B cell (primary cell): Measurements from ENCODE around the gene MRPL4. TPM values are rescaled to one million over a fixed set of nuclear protein-coding genes. Genes with fewer than 3 reads are reported as not detected.

Experiments used
- ATAC-seq: fragments of 200-7000 bp; cut with Tn5 transposase; one replicate; pipeline ENCODE4 v1.10.0; 2021; ENCODE audit warnings: low read depth, mild to moderate bottlenecking, moderate number of reproducible peaks, moderate library complexity
- CTCF ChIA-PET: fragments of 350-600 bp; sonication (Branson Sonifier 250); formaldehyde crosslinking; loops from one replicate; lab custom pipeline; 2021; ENCODE audit warnings: antibody characterized with exemption, inconsistent platforms; lab: Charles Lee
- POLR2A ChIA-PET: fragments of 350-600 bp; sonication (Branson Sonifier 250); formaldehyde crosslinking; loops from one replicate; lab custom pipeline; 2021; ENCODE audit warnings: antibody characterized with exemption; lab: Charles Lee
- DNase-seq: peaks from one replicate; pipeline ENCODE4 v3.0.0; 2013
- H2AFZ ChIP-seq: 2 replicates; pipeline ENCODE4 v1.6.1; 2012; ENCODE audit warnings: mild to moderate bottlenecking, low read depth, low read length; ENCODE audit not compliant: insufficient read depth, poor library complexity, severe bottlenecking
- H3K27ac ChIP-seq, 2 donors: 1 replicate in 1 of 2; 2 replicates in 1 of 2; pipeline ENCODE4 v1.5.1; 2012 to 2013; ENCODE audit warnings: low read length in 2 of 2, mild to moderate bottlenecking in 2 of 2, moderate library complexity in 1 of 2
- H3K27me3 ChIP-seq, 4 experiments: fragments of 200-600 bp in 1 of 4; sonication (generic) in 1 of 4; replicated peaks in 1 of 4; 1 replicate in 2 of 4; 2 replicates in 2 of 4; pipeline versions ENCODE4 v1.6.1 to v1.7.0; 2013 to 2016; ENCODE audit warnings: low read length in 3 of 4, mild to moderate bottlenecking in 2 of 4, mixed read lengths in 1 of 4, moderate library complexity in 1 of 4; ENCODE audit not compliant: insufficient read depth in 4 of 4, control insufficient read depth in 3 of 4; ENCODE audit errors: control extremely low read depth in 1 of 4
- H3K36me3 ChIP-seq, 2 experiments: replicated peaks in 1 of 2; 1 replicate in 1 of 2; 2 replicates in 1 of 2; pipeline versions ENCODE4 v1.6.1 to v1.7.1; 2013; ENCODE audit warnings: low read length in 1 of 2; ENCODE audit not compliant: insufficient read depth in 2 of 2, control insufficient read depth in 1 of 2; ENCODE audit errors: control extremely low read depth in 1 of 2, extremely low read depth in 1 of 2
- H3K4me1 ChIP-seq, 2 donors: fragments of 200-600 bp in 1 of 2; sonication (generic) in 1 of 2; 1 replicate in 1 of 2; 2 replicates in 1 of 2; pipeline versions ENCODE4 v1.5.1 to v1.6.1; 2013 to 2017; ENCODE audit warnings: low read length in 2 of 2; ENCODE audit not compliant: control insufficient read depth in 2 of 2, insufficient read depth in 2 of 2
- H3K4me2 ChIP-seq: replicated peaks from 2 replicates; pipeline ENCODE3; 2012; ENCODE audit warnings: mild to moderate bottlenecking, low read depth, low read length; ENCODE audit not compliant: poor library complexity, severe bottlenecking
- H3K4me3 ChIP-seq, 5 experiments: fragments of 200-600 bp in 1 of 5; sonication (generic) in 1 of 5; 1 replicate in 3 of 5; 2 replicates in 2 of 5; pipeline versions ENCODE4 v1.5.1 to v1.7.0; 2011 to 2016; ENCODE audit warnings: low read length in 4 of 5, mild to moderate bottlenecking in 4 of 5, low read depth in 2 of 5, control low read depth in 1 of 5, moderate library complexity in 1 of 5; ENCODE audit not compliant: insufficient read depth in 1 of 5; ENCODE audit errors: control extremely low read depth in 1 of 5, extremely low read depth in 1 of 5
- H3K79me2 ChIP-seq: fragments of 200-600 bp; sonication (generic); one replicate; pipeline ENCODE4 v1.6.0; 2016; ENCODE audit warnings: low read length; ENCODE audit not compliant: control insufficient read depth, insufficient read depth
- H3K9ac ChIP-seq: fragments of 200-600 bp; sonication (generic); 2 replicates; pipeline ENCODE4 v1.6.1; 2017; ENCODE audit warnings: mild to moderate bottlenecking, low read length, moderate library complexity
- H3K9me3 ChIP-seq, 3 donors: one replicate each; pipeline versions ENCODE4 v1.6.1 to v1.7.1; 2013; ENCODE audit warnings: low read length in 2 of 3; ENCODE audit not compliant: control insufficient read depth in 2 of 3, insufficient read depth in 1 of 3; ENCODE audit errors: control extremely low read depth in 1 of 3
- H4K20me1 ChIP-seq: 2 replicates; pipeline ENCODE4 v1.6.0; 2012; ENCODE audit warnings: mild to moderate bottlenecking, low read length; ENCODE audit not compliant: insufficient read depth, control insufficient read depth, poor library complexity, severe bottlenecking
- H3K27ac Mint-ChIP-seq: one replicate; pipeline ENCODE4 v1.8.0; 2021; ENCODE audit warnings: mixed read lengths
- H3K27me3 Mint-ChIP-seq: one replicate; pipeline ENCODE4 v1.8.0; 2021; ENCODE audit warnings: mixed read lengths
- H3K4me1 Mint-ChIP-seq: one replicate; pipeline ENCODE4 v1.8.0; 2021; ENCODE audit warnings: mixed read lengths
- H3K4me3 Mint-ChIP-seq: one replicate; pipeline ENCODE4 v1.8.0; 2021; ENCODE audit warnings: mixed read lengths
- H3K9me3 Mint-ChIP-seq: one replicate; pipeline ENCODE4 v1.8.0; 2022; ENCODE audit warnings: mixed read lengths; ENCODE audit not compliant: insufficient read depth
- EZH2 ChIP-seq: IDR thresholded peaks from 2 replicates; pipeline ENCODE4 v1.6.1; 2012; ENCODE audit warnings: borderline replicate concordance, low read depth, mild to moderate bottlenecking, moderate library complexity, low read length; ENCODE audit not compliant: insufficient read depth, poor library complexity, severe bottlenecking
- WGBS: methylation state at CpG from one replicate; pipeline ENCODE4 v1.1.5; 2013; ENCODE audit warnings: missing lambda C conversion rate; ENCODE audit not compliant: insufficient coverage; 5-methylcytosine and 5-hydroxymethylcytosine counted together
- intact Hi-C: fragments of 100-400 bp; cut with micrococcal nuclease; formaldehyde crosslinking; loops from one replicate; pipeline ENCODE4 v1.10.0; 2022
- polyA plus RNA-seq: library from polyadenylated mRNA; depleted of rRNA; stranded (reverse); fragments of >200 nt; gene quantifications from 2 replicates; pipeline ENCODE4 v1.2.3, GENCODE V29; 2012
- total RNA-seq, 2 donors: library from RNA; stranded (reverse); fragments of 120-200 nt in 1 of 2; gene quantifications; 1 replicate in 1 of 2; 2 replicates in 1 of 2; pipeline versions ENCODE4 v1.2.3 to v1.2.4, GENCODE V29; 2013 to 2022
- TF ChIP-seq, protein P1 (sequence below): fragments of 200-600 bp; IDR thresholded peaks from one replicate; pipeline ENCODE4 v1.8.0; 2022; ENCODE audit warnings: antibody characterized with exemption, mild to moderate bottlenecking

Gene MRPL4
- total and polyA plus RNA-seq, 2 donors (not counting 1 experiment from before 2014, with no cell fraction given), result 39.8 to 81.1 TPM

DNA sequence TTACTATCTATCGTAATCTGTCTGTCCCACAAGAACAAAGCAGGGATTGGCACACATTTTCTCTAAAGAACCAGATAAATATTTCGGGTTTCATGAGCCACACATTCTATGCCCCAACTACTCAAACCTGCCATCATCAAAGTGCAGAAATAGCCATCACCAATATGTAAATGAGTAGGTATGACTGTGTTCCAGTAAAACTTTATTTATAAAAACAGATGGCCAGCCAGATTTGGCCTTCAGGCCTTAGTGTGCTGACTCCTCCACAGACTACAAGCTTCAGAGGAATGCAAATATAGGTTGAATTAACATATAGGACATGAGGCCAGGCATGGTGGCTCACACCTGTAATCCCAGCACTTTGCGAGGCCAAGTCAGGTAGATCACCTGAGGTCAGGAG, 48.3 kb upstream of the MRPL4 start:
- Mint-ChIP-seq H3K9me3 (no peaks in the 10 kb centered on the region), H3K4me3 (no peak overlapping the region), H3K27me3 (no peaks in the 10 kb centered on the region), H3K27ac (no peak overlapping the region), H3K4me1 (peaks cover 3% of the 10 kb centered on the region)
- ATAC-seq (no peak), DNase-seq (no peak)
- TF ChIP-seq, protein P1, sequence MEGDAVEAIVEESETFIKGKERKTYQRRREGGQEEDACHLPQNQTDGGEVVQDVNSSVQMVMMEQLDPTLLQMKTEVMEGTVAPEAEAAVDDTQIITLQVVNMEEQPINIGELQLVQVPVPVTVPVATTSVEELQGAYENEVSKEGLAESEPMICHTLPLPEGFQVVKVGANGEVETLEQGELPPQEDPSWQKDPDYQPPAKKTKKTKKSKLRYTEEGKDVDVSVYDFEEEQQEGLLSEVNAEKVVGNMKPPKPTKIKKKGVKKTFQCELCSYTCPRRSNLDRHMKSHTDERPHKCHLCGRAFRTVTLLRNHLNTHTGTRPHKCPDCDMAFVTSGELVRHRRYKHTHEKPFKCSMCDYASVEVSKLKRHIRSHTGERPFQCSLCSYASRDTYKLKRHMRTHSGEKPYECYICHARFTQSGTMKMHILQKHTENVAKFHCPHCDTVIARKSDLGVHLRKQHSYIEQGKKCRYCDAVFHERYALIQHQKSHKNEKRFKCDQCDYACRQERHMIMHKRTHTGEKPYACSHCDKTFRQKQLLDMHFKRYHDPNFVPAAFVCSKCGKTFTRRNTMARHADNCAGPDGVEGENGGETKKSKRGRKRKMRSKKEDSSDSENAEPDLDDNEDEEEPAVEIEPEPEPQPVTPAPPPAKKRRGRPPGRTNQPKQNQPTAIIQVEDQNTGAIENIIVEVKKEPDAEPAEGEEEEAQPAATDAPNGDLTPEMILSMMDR, result no peak
- no peak for TF ChIP-seq EZH2
- ChIA-PET POLR2A (interaction anchor here (0.7 kb wide), 1 partner anchor 1010 kb away, joined by 7 read pairs; no protein-coding TSS in a partner anchor), CTCF (interaction anchor here (0.6 kb wide), 1 partner anchor 267 kb away, joined by 3 read pairs; no protein-coding TSS in a partner anchor)
- H3K9ac ChIP-seq, result no peak overlapping the region
- H3K36me3 ChIP-seq, result no peaks in the 10 kb centered on the region
- no peak overlapping the region for H3K4me2 ChIP-seq
- H3K4me1 ChIP-seq, result no peaks in the 10 kb centered on the region
- no peaks in the 10 kb centered on the region for H4K20me1 ChIP-seq
- H2AFZ ChIP-seq, result no peak overlapping the region
- no peaks in the 10 kb centered on the region for H3K27me3 ChIP-seq
- H3K27ac ChIP-seq, result no peak overlapping the region
- 73% methylated on average over 2 of the region's 3 CpGs for WGBS
- H3K79me2 ChIP-seq, result no peaks in the 10 kb centered on the region
- H3K9me3 ChIP-seq, result peaks cover 0 to 8% (median 0%) of the 10 kb centered on the region in 3 donors
- no peak overlapping the region for H3K4me3 ChIP-seq
- intact Hi-C loops, result no loop called here

DNA sequence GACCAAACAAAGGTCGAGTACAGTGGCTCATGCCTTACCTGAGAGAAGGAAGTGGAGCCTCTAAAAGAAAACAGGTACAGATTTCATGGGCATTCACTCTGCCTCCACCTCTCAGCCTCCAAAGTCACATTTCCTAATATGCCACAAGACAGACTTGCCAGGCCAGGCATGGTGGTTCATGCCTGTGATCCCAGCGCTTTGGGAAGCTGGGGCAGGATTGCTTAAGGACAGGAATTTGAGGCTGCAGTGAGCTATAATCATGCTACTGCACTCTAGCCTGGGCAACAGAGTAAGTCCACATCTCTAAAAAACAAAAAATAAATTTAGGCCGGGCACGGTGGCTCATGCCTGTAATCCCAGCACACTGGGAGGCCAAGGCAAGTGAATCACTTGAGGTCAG, 46.4 kb upstream of the MRPL4 start:
- DNase-seq (no peak), ATAC-seq (no peak)
- H3K4me2 ChIP-seq, result no peak overlapping the region
- H3K27ac ChIP-seq, result no peak overlapping the region
- Mint-ChIP-seq H3K27ac (no peak overlapping the region), H3K4me1 (no peaks in the 10 kb centered on the region), H3K9me3 (no peaks in the 10 kb centered on the region), H3K4me3 (no peak overlapping the region), H3K27me3 (no peaks in the 10 kb centered on the region)
- H3K9me3 ChIP-seq, result peaks cover 0 to 8% (median 0%) of the 10 kb centered on the region in 3 donors
- POLR2A ChIA-PET, result no interaction called here
- no peaks in the 10 kb centered on the region for H3K36me3 ChIP-seq
- CTCF ChIA-PET, result interaction anchor here (1.0 to 1.3 kb wide), 3 partner anchors 20 to 178 kb away, joined by 3 read pairs; no protein-coding TSS in a partner anchor
- WGBS, result 96% methylated on average over 3 of the region's 4 CpGs
- H3K79me2 ChIP-seq, result no peaks in the 10 kb centered on the region
- no peaks in the 10 kb centered on the region for H4K20me1 ChIP-seq
- intact Hi-C loops, result no loop called here
- H3K27me3 ChIP-seq, result no peaks in the 10 kb centered on the region
- no peak overlapping the region for H2AFZ ChIP-seq
- H3K4me3 ChIP-seq, result no peak overlapping the region
- H3K4me1 ChIP-seq, result no peaks in the 10 kb centered on the region
- no peak overlapping the region for H3K9ac ChIP-seq
- TF ChIP-seq, protein P1, result no peak
- no peak for TF ChIP-seq EZH2
